Fibroblast of pulmonary artery (primary cell): ENCODE measurements around the gene KLHL26.
"Not testable (repeated sequence)": the region's sequence is repeated elsewhere in the genome, so short reads cannot be mapped to it uniquely, and the experiment has no call there.

Experiments used
- DNase-seq: peaks from one replicate; pipeline ENCODE4 v3.0.0-alpha.2; 2010; ENCODE audit warnings: low read depth
- H3K4me3 ChIP-seq: replicated peaks from 2 replicates; pipeline ENCODE4 v1.5.1; 2011; ENCODE audit warnings: low read depth, mild to moderate bottlenecking, control low read depth, low read length, moderate library complexity
- TF ChIP-seq, protein P1 (sequence below): IDR thresholded peaks from 2 replicates; pipeline ENCODE4 v1.5.1; 2011; ENCODE audit warnings: mild to moderate bottlenecking, control low read depth, low read length, inconsistent platforms; ENCODE audit errors: missing control alignments

Gene KLHL26

DNA sequence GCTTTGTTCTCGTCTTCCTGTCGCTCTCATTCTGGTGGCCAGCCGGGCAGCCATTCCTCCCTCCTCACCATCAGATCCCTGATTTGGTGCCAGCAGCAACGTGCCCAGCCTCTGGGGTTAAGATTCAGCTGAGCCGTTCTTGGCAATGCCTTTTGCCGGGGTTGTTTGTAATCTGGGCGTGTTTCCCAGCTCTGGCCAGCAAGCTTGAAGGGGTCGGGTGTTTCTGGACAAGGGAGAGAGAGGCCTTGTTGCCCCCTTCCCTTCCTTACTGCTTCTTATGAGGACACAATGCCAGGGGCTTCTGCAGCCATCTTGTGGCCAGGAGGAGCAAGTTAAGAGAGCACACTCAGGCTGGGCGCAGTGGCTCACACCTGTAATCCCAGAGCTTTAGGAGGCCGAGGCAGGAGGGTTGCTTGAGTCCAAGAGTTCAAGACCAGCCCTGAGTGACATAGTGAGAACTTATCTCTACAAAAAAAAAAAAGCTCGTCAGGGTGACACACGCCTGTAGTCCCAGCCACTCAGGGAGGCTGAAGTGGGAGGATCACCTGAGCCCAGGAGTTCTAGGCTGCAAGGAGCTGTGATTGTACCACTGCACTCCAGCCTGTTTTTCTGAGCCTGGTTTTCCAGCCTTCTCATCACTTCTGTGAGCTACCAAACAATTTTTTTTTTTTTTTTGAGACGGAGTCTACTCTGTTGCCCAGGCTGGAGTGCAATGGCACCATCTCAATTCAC, 35.9 kb downstream of the KLHL26 start:
- TF ChIP-seq, protein P1, sequence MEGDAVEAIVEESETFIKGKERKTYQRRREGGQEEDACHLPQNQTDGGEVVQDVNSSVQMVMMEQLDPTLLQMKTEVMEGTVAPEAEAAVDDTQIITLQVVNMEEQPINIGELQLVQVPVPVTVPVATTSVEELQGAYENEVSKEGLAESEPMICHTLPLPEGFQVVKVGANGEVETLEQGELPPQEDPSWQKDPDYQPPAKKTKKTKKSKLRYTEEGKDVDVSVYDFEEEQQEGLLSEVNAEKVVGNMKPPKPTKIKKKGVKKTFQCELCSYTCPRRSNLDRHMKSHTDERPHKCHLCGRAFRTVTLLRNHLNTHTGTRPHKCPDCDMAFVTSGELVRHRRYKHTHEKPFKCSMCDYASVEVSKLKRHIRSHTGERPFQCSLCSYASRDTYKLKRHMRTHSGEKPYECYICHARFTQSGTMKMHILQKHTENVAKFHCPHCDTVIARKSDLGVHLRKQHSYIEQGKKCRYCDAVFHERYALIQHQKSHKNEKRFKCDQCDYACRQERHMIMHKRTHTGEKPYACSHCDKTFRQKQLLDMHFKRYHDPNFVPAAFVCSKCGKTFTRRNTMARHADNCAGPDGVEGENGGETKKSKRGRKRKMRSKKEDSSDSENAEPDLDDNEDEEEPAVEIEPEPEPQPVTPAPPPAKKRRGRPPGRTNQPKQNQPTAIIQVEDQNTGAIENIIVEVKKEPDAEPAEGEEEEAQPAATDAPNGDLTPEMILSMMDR: peak; percentile 39
- DNase-seq: peak; percentile 53

DNA sequence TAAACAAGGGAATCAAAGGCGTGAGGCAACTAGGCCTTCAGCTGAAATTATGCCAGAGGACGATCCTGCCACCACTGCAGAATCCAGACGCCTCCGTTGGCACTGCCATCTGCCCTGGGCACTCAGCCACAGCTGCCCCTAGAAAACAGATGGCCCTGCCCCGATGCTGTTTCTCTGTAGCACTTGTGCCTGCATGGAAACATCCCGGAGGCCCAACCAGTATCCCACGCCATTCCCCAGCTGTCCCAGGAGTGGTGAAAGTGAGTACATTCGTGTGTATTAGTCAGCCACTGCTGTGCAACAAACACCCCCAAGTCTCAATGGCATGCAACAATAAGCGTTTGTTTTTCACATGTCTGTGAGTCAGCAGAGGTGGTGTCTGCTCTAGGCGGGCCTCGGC, 37.8 kb downstream of the KLHL26 start:
- no peak for DNase-seq
- H3K4me3 ChIP-seq: no peak overlapping the region
- TF ChIP-seq, protein P1: no peak

More for the DNA sequence above, 35.9 kb downstream of the KLHL26 start:
- no peak overlapping the region for H3K4me3 ChIP-seq

DNA sequence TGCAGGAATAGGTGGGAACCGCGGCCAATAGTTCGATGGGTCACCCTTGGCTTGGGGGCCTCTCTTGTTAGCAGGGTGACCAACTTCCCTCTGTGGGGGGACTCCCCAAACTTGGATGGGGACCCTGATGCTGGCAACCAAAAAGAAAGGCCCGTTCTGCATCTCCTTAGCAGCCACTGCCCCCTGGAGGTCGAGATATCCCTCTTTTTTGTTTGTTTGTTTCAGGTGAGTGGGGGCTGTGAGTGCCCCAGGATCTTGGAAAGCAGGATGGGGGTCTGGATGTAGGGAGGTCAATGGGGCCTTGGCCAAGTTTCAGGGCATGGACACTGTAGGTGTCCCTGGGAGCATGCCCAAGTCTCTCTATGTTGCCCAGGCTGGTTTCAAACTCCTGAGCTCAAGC, 39.0 kb downstream of the KLHL26 start:
- no peak overlapping the region for H3K4me3 ChIP-seq
- DNase-seq: peak; percentile 40
- TF ChIP-seq, protein P1: peak; percentile 56

DNA sequence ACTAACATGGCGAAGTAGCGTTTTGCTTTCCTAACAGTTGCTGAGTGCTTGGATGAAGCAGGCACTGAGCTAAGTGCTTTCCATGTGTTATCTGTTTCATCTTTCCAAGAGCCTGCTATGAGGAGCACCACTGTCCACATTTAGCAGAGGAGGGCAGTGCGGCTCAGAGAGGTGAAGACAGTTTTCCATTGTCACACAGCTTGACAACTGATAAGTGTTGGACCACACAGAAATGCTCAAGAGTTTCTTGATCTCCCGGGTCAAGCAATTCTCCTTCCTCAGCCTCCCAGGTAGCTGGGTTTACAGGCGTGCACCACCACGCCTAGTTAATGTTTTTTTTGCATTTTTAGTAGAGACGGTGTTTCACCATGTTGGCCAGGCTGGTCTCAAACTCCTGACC, 39.9 kb downstream of the KLHL26 start:
- DNase-seq: no peak
- H3K4me3 ChIP-seq: no peak overlapping the region
- TF ChIP-seq, protein P1: no peak

DNA sequence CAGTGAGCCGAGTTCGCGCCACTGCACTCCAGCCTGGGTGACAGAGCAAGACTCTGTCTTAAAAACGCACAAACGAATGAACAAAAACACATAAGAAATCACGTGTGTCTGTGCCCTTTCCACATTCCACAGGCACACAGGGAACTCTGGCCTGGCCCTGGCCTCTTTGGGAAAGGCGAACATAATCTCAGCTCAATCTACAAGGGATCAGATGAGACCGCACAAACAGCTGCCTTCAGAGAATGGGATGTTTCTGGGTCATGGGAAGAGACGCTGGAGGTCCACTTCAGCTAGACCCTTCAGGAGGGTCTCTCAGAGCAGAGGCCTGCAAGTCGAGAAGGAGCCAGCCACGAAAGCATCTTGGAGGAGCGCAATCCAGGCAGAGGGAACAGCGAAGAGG, 40.3 kb downstream of the KLHL26 start:
- no peak for DNase-seq
- TF ChIP-seq, protein P1: no peak
- H3K4me3 ChIP-seq: no peak overlapping the region

DNA sequence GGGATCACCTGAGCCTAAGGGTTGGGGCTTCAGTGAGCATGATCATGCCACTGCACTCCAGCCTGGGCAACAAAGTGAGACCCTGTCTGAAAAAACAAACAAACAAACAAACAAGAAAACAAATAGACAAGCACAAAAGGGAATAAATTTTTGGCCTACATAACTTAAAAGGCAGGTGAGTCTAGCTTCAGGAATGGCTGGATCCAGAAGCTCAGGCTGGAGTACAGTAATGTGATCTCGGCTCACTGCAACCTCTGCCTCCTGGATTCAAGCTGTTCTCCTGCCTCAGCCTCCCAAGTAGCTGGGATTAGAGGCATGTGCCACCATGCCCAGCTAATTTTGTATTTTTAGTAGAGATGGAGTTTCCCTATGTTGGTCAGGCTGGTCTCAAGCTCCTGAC, 43.3 kb downstream of the KLHL26 start:
- DNase-seq, H3K4me3 ChIP-seq: not testable (repeated sequence)

DNA sequence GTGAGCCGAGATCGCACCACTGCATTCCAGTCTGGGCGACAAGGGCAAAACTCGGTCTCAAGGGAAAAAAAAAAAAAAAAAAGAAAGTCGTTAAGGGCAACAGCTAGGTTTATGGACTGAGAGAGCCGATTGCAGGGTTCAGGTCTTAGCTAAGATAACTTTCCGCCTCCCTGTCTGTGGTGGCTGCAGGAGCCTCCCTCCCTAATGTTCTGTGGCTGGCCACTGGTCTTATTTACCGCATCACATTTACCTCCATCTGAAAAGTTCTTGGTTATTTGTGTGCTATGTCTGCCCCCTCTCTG, 45.9 kb downstream of the KLHL26 start:
- DNase-seq: no peak
- TF ChIP-seq, protein P1: no peak
- H3K4me3 ChIP-seq: peak overlapping the region; percentile 57
